Measurements from ENCODE around the gene NUDT22. TPM values are rescaled to one million over a fixed set of nuclear protein-coding genes. Genes with fewer than 3 reads are reported as not detected.
A peak's percentile ranks its signal among the peaks of the same experiment; 100 is the strongest.

The NUDT22 gene
- polyA plus RNA-seq, 2 of the 4 experiments (the other 2 are of a cell fraction) = 21.5 to 33.2 TPM

DNA sequence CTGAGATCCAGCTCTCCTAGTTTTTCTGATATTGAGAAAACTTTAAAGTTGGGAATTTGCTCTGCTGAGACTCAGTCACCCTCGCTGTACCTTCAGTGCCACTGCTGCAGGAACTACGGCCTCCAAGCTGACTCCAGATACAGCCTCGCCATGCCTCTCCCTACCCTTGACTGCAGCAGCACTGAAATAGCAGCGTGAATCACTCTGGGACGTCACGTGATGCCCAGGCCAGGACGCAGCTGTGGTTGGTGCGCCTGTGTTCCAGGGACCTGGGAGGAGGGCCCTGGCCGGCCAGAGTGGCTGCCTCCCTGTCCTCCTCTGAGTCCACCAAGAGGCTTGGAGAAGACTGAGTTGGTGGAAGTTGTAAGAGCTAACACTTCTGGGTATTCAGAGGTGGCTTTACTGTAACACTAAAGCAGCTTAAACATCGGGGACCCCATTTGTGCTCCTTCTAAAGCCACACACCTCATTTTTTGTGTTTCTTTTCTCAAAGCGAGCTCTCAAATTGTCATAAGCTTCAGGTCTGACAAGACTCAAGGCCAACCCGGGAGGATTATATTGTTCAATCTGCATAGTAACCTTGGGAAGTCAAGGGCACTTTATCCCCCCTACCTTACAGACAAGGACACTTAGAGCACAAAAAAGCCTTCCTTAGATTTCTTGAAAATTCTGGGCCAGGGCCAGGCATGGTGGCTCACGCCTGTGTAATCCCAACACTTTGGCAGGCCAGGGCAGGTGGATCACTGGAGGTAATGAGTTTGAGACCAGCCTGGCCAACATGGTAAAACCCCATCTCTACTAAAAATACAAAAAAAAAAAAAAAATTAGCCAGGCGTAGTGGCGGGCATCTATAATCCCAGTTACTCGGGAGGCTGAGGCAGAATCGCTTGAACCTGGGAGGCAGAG is 44.3 kb upstream of the NUDT22 start (continued):
- TF ChIP-seq, protein P1, sequence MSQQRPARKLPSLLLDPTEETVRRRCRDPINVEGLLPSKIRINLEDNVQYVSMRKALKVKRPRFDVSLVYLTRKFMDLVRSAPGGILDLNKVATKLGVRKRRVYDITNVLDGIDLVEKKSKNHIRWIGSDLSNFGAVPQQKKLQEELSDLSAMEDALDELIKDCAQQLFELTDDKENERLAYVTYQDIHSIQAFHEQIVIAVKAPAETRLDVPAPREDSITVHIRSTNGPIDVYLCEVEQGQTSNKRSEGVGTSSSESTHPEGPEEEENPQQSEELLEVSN (IDR thresholded peaks at IDR 0.05; ENCODE audit: borderline replicate concordance, low read depth) = no peak
- TF ChIP-seq EP300 (IDR thresholded peaks at IDR 0.05) = no peak

DNA sequence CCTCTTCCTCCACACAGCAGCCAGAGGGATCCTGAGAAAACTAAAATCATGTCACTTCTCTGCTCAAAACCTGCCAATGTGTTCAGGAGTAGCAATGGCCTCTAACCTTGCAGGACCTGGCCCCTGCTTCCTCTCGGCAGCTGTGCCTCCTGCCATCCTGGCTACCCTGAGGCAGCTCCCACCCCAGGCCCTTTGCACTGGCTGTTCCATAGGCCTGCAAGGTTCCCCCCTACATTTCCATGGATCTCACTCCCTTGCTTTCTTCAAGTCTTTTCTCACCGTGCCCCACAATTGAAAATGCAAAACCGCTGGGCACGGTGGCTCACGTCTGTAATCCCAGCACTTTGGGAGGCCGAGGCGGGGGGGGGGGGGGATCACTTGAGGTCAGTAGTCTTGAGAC is 42.2 kb upstream of the NUDT22 start:
- Histone ChIP-seq H3K4me3 (no peak overlapping the region), H3K27ac (peak overlapping the region in 1 of 2 experiments; percentile 96; a peak in 3 of 6 replicates), H3K4me2 (peak overlapping the region; percentile 81), H3K4me1 (peaks cover 29% of the 10 kb centered on the region), H3K9me3 (no peaks in the 10 kb centered on the region)
- ATAC-seq (no peak), DNase-seq (ENCODE audit: low read depth in 1 of 2, low spot score in 1 of 2) (no peak), FAIRE-seq (no peak)
- WGBS (ENCODE audit: missing lambda C conversion rate) = 88% methylated on average over 7 of the region's 7 CpGs
- TF ChIP-seq FOSL2 (IDR thresholded peaks at IDR 0.05) (no peak), FOSL2 (CRISPR knock-in tag; IDR thresholded peaks at IDR 0.05) (no peak), FOXS1 (CRISPR knock-in tag; IDR thresholded peaks at IDR 0.05) (no peak), PHF8 (IDR thresholded peaks at IDR 0.05; ENCODE audit: borderline replicate concordance, low read depth) (no peak), HEYL (CRISPR knock-in tag; IDR thresholded peaks at IDR 0.05) (no peak), BHLHE40 (IDR thresholded peaks at IDR 0.05; ENCODE audit: low read depth, low read length) (no peak), HOXB13 (CRISPR knock-in tag; IDR thresholded peaks at IDR 0.05; ENCODE audit: low read depth) (no peak), EHMT2 (IDR thresholded peaks at IDR 0.05; ENCODE audit: low read depth) (no peak), RFX5 (IDR thresholded peaks at IDR 0.05) (no peak), NFE2L2 (conservative IDR thresholded peaks at IDR 0.05; ENCODE audit: low read length) (no peak)
- TF ChIP-seq, protein P2, sequence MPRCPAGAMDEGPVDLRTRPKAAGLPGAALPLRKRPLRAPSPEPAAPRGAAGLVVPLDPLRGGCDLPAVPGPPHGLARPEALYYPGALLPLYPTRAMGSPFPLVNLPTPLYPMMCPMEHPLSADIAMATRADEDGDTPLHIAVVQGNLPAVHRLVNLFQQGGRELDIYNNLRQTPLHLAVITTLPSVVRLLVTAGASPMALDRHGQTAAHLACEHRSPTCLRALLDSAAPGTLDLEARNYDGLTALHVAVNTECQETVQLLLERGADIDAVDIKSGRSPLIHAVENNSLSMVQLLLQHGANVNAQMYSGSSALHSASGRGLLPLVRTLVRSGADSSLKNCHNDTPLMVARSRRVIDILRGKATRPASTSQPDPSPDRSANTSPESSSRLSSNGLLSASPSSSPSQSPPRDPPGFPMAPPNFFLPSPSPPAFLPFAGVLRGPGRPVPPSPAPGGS (IDR thresholded peaks at IDR 0.05) = no peak
- TF ChIP-seq, protein P3, sequence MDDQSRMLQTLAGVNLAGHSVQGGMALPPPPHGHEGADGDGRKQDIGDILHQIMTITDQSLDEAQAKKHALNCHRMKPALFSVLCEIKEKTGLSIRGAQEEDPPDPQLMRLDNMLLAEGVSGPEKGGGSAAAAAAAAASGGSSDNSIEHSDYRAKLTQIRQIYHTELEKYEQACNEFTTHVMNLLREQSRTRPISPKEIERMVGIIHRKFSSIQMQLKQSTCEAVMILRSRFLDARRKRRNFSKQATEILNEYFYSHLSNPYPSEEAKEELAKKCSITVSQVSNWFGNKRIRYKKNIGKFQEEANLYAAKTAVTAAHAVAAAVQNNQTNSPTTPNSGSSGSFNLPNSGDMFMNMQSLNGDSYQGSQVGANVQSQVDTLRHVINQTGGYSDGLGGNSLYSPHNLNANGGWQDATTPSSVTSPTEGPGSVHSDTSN (IDR thresholded peaks at IDR 0.05) = no peak
- TF ChIP-seq, protein P4, sequence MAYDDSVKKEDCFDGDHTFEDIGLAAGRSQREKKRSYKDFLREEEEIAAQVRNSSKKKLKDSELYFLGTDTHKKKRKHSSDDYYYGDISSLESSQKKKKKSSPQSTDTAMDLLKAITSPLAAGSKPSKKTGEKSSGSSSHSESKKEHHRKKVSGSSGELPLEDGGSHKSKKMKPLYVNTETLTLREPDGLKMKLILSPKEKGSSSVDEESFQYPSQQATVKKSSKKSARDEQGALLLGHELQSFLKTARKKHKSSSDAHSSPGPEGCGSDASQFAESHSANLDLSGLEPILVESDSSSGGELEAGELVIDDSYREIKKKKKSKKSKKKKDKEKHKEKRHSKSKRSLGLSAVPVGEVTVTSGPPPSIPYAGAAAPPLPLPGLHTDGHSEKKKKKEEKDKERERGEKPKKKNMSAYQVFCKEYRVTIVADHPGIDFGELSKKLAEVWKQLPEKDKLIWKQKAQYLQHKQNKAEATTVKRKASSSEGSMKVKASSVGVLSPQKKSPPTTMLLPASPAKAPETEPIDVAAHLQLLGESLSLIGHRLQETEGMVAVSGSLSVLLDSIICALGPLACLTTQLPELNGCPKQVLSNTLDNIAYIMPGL (CRISPR knock-in tag; IDR thresholded peaks at IDR 0.05; ENCODE audit: borderline replicate concordance) = no peak
- TF ChIP-seq, protein P5, sequence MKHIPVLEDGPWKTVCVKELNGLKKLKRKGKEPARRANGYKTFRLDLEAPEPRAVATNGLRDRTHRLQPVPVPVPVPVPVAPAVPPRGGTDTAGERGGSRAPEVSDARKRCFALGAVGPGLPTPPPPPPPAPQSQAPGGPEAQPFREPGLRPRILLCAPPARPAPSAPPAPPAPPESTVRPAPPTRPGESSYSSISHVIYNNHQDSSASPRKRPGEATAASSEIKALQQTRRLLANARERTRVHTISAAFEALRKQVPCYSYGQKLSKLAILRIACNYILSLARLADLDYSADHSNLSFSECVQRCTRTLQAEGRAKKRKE (CRISPR knock-in tag; IDR thresholded peaks at IDR 0.05; ENCODE audit: low read depth) = no peak
- TF ChIP-seq, protein P6, sequence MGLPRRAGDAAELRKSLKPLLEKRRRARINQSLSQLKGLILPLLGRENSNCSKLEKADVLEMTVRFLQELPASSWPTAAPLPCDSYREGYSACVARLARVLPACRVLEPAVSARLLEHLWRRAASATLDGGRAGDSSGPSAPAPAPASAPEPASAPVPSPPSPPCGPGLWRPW (IDR thresholded peaks at IDR 0.05) = no peak
- ChIA-PET POLR2A (interaction anchor here (0.6 to 1.0 kb wide), 2 partner anchors 35 to 49 kb away, joined by 6 to 7 read pairs; no protein-coding TSS in a partner anchor), CTCF (interaction anchor here (1.2 to 2.8 kb wide), 6 partner anchors 9 to 40 kb away, joined by 3 to 16 read pairs (median 7); partner anchors contain the start of gene MACROD1)
